Activated CD4-positive, alpha-beta T cell treated with anti-CD3 and anti-CD28 coated beads, Interleukin-2, amount 50 U/mL, for 16 hours (primary cell): Measurements from ENCODE around the gene ZNF786.
"Not testable (repeated sequence)": the region's sequence is repeated elsewhere in the genome, so short reads cannot be mapped to it uniquely, and the experiment has no call there.

Experiments
- DNase-seq: peaks from one replicate; pipeline ENCODE4 v3.0.0-alpha.2; 2020

The ZNF786 gene

DNA sequence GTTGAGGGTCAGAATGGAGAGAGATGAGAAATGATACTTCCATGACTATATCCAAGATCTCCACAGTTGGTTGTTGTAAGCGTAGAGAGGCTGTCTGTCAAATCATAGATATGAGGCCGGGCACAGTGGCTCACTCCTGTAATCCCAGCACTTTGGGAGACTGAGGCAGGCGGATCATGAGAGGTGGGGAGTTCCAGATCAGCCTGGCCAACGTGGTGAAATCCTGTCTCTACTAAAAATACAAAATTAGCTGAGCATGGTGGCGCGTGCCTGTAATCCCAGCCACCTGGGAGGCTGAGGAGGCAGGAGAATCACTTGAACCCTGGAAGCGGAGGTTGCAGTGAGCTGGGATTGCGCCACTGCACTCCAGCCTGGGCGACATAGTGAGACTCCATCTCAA, 60.1 kb downstream of the ZNF786 start:
- not testable (repeated sequence) for DNase-seq

DNA sequence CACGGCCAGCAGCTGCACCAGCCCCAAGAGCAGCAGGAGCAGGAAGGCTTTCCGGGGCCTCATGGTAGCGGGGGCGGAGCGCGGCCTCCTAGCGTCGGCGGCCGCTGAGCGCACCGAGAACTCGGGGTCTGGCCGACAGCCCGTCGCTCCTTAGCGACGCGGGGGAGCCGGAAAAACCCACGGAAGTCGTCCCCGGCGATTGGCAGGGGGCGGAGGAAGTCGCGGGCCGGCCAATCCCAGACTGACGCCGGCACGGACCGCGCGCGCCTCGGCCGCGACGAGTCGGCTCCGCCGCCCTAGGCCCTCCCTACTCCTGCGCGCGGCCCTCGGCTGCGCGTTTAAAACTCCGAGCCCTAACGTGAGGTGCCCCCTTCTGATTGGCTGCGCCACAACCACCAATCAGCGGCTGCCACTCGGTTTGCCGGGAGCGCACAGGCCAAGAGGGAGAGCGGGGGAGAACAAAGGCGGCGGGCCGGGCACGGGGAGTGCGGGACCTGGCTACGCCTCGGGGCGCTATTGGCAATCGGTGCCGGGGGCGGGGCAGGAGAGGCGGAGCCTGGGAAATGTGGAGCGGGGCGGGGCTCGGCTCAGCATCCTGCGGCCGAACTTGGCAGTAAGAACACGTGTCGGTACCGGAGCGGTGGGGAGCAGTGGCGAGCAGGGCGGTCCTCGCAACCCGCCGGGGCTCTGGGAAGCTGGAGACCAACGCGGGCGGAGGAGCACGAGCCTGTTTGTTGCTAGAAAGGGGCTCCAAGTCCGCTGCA, 62.0 kb downstream of the ZNF786 start, which contains the start of gene PDIA4:
TSS of gene PDIA4 (minus strand) at position 160 of the 764 bp plus-strand sequence. CDS start at position 63, 97 bp downstream.
- peak; percentile 100 for DNase-seq

- DNase-seq, result no peak
Measured at GRCh38 chr7:149027611-149028345, 62.7 kb downstream of the ZNF786 start.

DNA sequence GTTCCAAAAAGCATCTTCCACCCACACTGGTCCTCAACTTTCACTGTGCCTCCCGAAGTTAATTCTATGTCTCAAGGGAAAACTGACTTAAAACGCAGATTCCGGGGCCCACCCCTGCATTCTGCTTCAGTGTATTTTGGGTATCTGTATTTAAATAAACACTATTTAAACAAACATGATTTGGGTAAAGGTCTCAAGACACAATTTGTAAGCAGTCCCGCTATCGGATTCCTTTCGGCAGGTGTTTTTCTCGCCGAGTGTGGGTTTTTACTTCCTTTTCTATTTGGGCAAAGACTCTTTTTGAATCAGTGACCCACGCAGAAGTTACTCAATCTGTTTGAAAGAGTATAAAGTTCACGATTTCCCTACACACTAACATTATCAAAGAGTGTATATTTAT, 63.5 kb downstream of the ZNF786 start:
- DNase-seq, result no peak

GRCh38 chr7:149023662-149024061, 66.9 kb downstream of the ZNF786 start:
- DNase-seq, result no peak

DNA sequence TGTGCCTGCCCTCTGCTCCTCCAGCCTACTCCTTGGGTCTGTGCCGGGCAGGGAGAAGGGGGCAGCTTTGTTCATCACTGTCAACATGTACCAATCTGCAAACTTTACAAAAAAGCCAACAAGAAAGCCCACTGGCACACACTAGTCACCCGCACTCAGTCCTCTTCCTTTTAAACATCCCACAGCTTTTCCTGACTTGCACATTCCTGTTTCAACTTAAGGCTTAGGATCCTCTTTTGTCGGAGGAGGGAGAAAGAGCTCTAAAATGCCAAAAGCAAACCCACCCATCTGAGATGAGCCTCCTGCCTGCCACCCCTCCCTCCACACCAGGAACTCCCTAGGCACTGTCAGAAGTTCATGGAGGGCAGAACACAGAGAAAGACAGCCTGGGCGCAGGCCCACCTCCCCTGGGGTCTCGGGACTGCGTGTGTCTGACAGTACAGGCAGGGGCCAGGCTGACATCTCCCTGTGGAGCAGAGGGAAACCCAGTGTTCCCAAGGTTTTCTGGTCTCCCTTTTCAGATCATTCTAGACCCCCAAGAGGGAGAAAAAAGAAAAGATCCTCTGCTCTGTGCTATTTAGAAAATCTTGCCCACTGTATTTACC, 67.7 kb downstream of the ZNF786 start:
- no peak for DNase-seq

DNA sequence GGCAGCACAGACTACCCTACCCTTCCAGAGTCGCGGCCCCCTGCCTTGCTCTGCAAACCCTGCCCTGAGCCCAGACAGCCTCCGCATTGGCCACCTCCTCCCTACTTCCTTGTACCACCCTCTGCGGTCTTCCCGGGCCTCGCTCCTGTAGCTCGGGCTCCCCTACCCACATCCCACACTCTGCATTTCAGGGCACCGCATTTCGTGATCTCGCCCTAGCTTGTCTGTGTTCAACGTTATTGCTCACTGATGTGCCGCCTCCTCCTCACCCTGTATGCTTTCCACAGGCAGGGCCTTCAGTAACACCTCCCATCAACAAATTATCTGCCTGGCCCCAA, 68.8 kb downstream of the ZNF786 start:
- no peak for DNase-seq

DNA sequence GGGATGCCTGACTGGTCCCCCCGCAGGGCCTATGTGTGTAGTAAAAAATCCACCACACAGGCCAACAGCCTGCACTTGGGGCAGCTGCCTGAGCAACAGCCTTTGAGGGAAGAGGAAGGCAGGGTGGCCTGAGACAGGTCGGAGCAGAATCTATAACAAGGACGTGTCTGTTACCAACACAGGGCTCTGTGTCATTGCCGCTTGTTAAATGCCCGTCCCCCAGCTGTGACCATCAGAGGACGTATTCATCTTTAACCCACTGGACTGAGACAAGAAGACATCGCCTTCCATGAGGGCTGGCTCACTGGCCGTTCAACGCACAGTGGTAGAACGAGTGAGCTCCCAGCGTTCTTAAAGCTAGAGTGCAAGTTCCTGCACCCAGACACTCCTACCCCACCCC, 70.0 kb downstream of the ZNF786 start:
- DNase-seq, result no peak
